ENCODE results near the gene LILRB1. TPM values are rescaled to one million over a fixed set of nuclear protein-coding genes. Genes with fewer than 3 reads are reported as not detected.

LILRB1 gene
- polyA plus RNA-seq, 1 donor: 3.2 TPM

GRCh38 chr19:54660306-54660705 lies 30.0 kb downstream of the LILRB1 start:
- Histone ChIP-seq H3K9me3 (ENCODE audit: control insufficient read depth, low read depth, low read length) (peaks cover 1% of the 10 kb centered on the region), H3K4me3 (ENCODE audit: low read length) (no peak overlapping the region), H3K27me3 (ENCODE audit: control insufficient read depth, insufficient read depth, low read length) (no peaks in the 10 kb centered on the region), H3K27ac (ENCODE audit: low read length) (no peak overlapping the region), H3K36me3 (ENCODE audit: control insufficient read depth, insufficient read depth, low read length) (no peaks in the 10 kb centered on the region), H3K4me1 (ENCODE audit: control insufficient read depth, insufficient read depth, low read length) (no peaks in the 10 kb centered on the region)
- DNase-seq: no peak
- WGBS (ENCODE audit: insufficient coverage, low lambda C conversion rate): 17% methylated on average over 1 of the region's 5 CpGs

GRCh38 chr19:54660964-54661363 lies 30.7 kb downstream of the LILRB1 start:
- Histone ChIP-seq H3K4me1 (ENCODE audit: control insufficient read depth, insufficient read depth, low read length) (no peaks in the 10 kb centered on the region), H3K27me3 (ENCODE audit: control insufficient read depth, insufficient read depth, low read length) (no peaks in the 10 kb centered on the region), H3K36me3 (ENCODE audit: control insufficient read depth, insufficient read depth, low read length) (no peaks in the 10 kb centered on the region), H3K27ac (ENCODE audit: low read length) (no peak overlapping the region), H3K9me3 (ENCODE audit: control insufficient read depth, low read depth, low read length) (peaks cover 3% of the 10 kb centered on the region), H3K4me3 (ENCODE audit: low read length) (no peak overlapping the region)
- DNase-seq: no peak
- 83% methylated on average over 1 of the region's 6 CpGs for WGBS (ENCODE audit: insufficient coverage, low lambda C conversion rate)

- H3K4me3 ChIP-seq (ENCODE audit: low read length): no peak overlapping the region
- no peaks in the 10 kb centered on the region for H3K36me3 ChIP-seq (ENCODE audit: control insufficient read depth, insufficient read depth, low read length)
- peaks cover 3% of the 10 kb centered on the region for H3K9me3 ChIP-seq (ENCODE audit: control insufficient read depth, low read depth, low read length)
- H3K27ac ChIP-seq (ENCODE audit: low read length): no peak overlapping the region
- DNase-seq: no peak
- WGBS (ENCODE audit: insufficient coverage, low lambda C conversion rate): no CpG with 5 or more reads among the region's 13 CpGs
- no peaks in the 10 kb centered on the region for H3K27me3 ChIP-seq (ENCODE audit: control insufficient read depth, insufficient read depth, low read length)
- no peaks in the 10 kb centered on the region for H3K4me1 ChIP-seq (ENCODE audit: control insufficient read depth, insufficient read depth, low read length)
Measured at GRCh38 chr19:54661846-54662481, 31.7 kb downstream of the LILRB1 start.

GRCh38 chr19:54662730-54663129 lies 32.4 kb downstream of the LILRB1 start, which contains the start of gene LILRB4:
LILRB4 (plus strand) TSS chr19:54662985; CDS start chr19:54663034, 49 bp downstream.
- no peak within 1 kb of the TSS for H3K4me3 ChIP-seq (ENCODE audit: low read length)
- no peaks in the 10 kb centered on the region for H3K4me1 ChIP-seq (ENCODE audit: control insufficient read depth, insufficient read depth, low read length)
- no peak within 1 kb of the TSS for H3K27ac ChIP-seq (ENCODE audit: low read length)
- peaks cover 3% of the 10 kb centered on the region for H3K9me3 ChIP-seq (ENCODE audit: control insufficient read depth, low read depth, low read length)
- DNase-seq: peak in 1 of 2 donors; percentile 8
- no CpG with 5 or more reads among the region's 7 CpGs for WGBS (ENCODE audit: insufficient coverage, low lambda C conversion rate)
- H3K27me3 ChIP-seq (ENCODE audit: control insufficient read depth, insufficient read depth, low read length): no peaks in the 10 kb centered on the region
- no peaks in the 10 kb centered on the region for H3K36me3 ChIP-seq (ENCODE audit: control insufficient read depth, insufficient read depth, low read length)

GRCh38 chr19:54665530-54665929 lies 35.2 kb downstream of the LILRB1 start:
- no peaks in the 10 kb centered on the region for H3K27me3 ChIP-seq (ENCODE audit: control insufficient read depth, insufficient read depth, low read length)
- WGBS (ENCODE audit: insufficient coverage, low lambda C conversion rate): no CpG with 5 or more reads among the region's 6 CpGs
- no peak for DNase-seq
- H3K36me3 ChIP-seq (ENCODE audit: control insufficient read depth, insufficient read depth, low read length): no peaks in the 10 kb centered on the region
- no peak overlapping the region for H3K4me3 ChIP-seq (ENCODE audit: low read length)
- H3K9me3 ChIP-seq (ENCODE audit: control insufficient read depth, low read depth, low read length): peaks cover 3% of the 10 kb centered on the region
- no peaks in the 10 kb centered on the region for H3K4me1 ChIP-seq (ENCODE audit: control insufficient read depth, insufficient read depth, low read length)
- no peak overlapping the region for H3K27ac ChIP-seq (ENCODE audit: low read length)

- no peaks in the 10 kb centered on the region for H3K36me3 ChIP-seq (ENCODE audit: control insufficient read depth, insufficient read depth, low read length)
Measured at GRCh38 chr19:54667217-54667616, 36.9 kb downstream of the LILRB1 start.

GRCh38 chr19:54668353-54668752 lies 38.1 kb downstream of the LILRB1 start:
- H3K36me3 ChIP-seq (ENCODE audit: control insufficient read depth, insufficient read depth, low read length): no peaks in the 10 kb centered on the region
- no peak overlapping the region for H3K27ac ChIP-seq (ENCODE audit: low read length)
- no peak overlapping the region for H3K4me3 ChIP-seq (ENCODE audit: low read length)
- WGBS (ENCODE audit: insufficient coverage, low lambda C conversion rate): 71% methylated on average over 1 of the region's 1 CpG
- no peaks in the 10 kb centered on the region for H3K4me1 ChIP-seq (ENCODE audit: control insufficient read depth, insufficient read depth, low read length)
- H3K9me3 ChIP-seq (ENCODE audit: control insufficient read depth, low read depth, low read length): peaks cover 3% of the 10 kb centered on the region
- no peak for DNase-seq
- H3K27me3 ChIP-seq (ENCODE audit: control insufficient read depth, insufficient read depth, low read length): no peaks in the 10 kb centered on the region

More at GRCh38 chr19:54667217-54667616, 36.9 kb downstream of the LILRB1 start:
- Histone ChIP-seq H3K4me1 (ENCODE audit: control insufficient read depth, insufficient read depth, low read length) (no peaks in the 10 kb centered on the region), H3K27me3 (ENCODE audit: control insufficient read depth, insufficient read depth, low read length) (no peaks in the 10 kb centered on the region), H3K27ac (ENCODE audit: low read length) (no peak overlapping the region), H3K4me3 (ENCODE audit: low read length) (no peak overlapping the region), H3K9me3 (ENCODE audit: control insufficient read depth, low read depth, low read length) (peaks cover 3% of the 10 kb centered on the region)
- no CpG with 5 or more reads among the region's 12 CpGs for WGBS (ENCODE audit: insufficient coverage, low lambda C conversion rate)
- no peak for DNase-seq

- DNase-seq: no peak
- Histone ChIP-seq H3K27ac (ENCODE audit: low read length) (no peak overlapping the region), H3K4me3 (ENCODE audit: low read length) (no peak overlapping the region), H3K27me3 (ENCODE audit: control insufficient read depth, insufficient read depth, low read length) (no peaks in the 10 kb centered on the region), H3K9me3 (ENCODE audit: control insufficient read depth, low read depth, low read length) (no peaks in the 10 kb centered on the region), H3K4me1 (ENCODE audit: control insufficient read depth, insufficient read depth, low read length) (no peaks in the 10 kb centered on the region), H3K36me3 (ENCODE audit: control insufficient read depth, insufficient read depth, low read length) (no peaks in the 10 kb centered on the region)
- no CpG with 5 or more reads among the region's 3 CpGs for WGBS (ENCODE audit: insufficient coverage, low lambda C conversion rate)
Measured at GRCh38 chr19:54670576-54671357, 40.5 kb downstream of the LILRB1 start.

- Histone ChIP-seq H3K27me3 (ENCODE audit: control insufficient read depth, insufficient read depth, low read length) (no peaks in the 10 kb centered on the region), H3K4me1 (ENCODE audit: control insufficient read depth, insufficient read depth, low read length) (no peaks in the 10 kb centered on the region), H3K27ac (ENCODE audit: low read length) (no peak overlapping the region), H3K36me3 (ENCODE audit: control insufficient read depth, insufficient read depth, low read length) (no peaks in the 10 kb centered on the region), H3K9me3 (ENCODE audit: control insufficient read depth, low read depth, low read length) (no peaks in the 10 kb centered on the region), H3K4me3 (ENCODE audit: low read length) (no peak overlapping the region)
- DNase-seq: no peak
- WGBS (ENCODE audit: insufficient coverage, low lambda C conversion rate): no CpG with 5 or more reads among the region's 1 CpG
Measured at GRCh38 chr19:54673222-54673621, 42.9 kb downstream of the LILRB1 start.

- H3K27ac ChIP-seq (ENCODE audit: low read length): no peak overlapping the region
- no CpG with 5 or more reads among the region's 2 CpGs for WGBS (ENCODE audit: insufficient coverage, low lambda C conversion rate)
- no peak overlapping the region for H3K4me3 ChIP-seq (ENCODE audit: low read length)
- no peaks in the 10 kb centered on the region for H3K27me3 ChIP-seq (ENCODE audit: control insufficient read depth, insufficient read depth, low read length)
- DNase-seq: no peak
- no peaks in the 10 kb centered on the region for H3K9me3 ChIP-seq (ENCODE audit: control insufficient read depth, low read depth, low read length)
- no peaks in the 10 kb centered on the region for H3K4me1 ChIP-seq (ENCODE audit: control insufficient read depth, insufficient read depth, low read length)
- no peaks in the 10 kb centered on the region for H3K36me3 ChIP-seq (ENCODE audit: control insufficient read depth, insufficient read depth, low read length)
Measured at GRCh38 chr19:54674021-54674617, 43.8 kb downstream of the LILRB1 start.
